ENCODE measurements around the gene PCED1A.
"Not testable (repeated sequence)": the region's sequence is repeated elsewhere in the genome, so short reads cannot be mapped to it uniquely, and the experiment has no call there.

PCED1A gene

DNA sequence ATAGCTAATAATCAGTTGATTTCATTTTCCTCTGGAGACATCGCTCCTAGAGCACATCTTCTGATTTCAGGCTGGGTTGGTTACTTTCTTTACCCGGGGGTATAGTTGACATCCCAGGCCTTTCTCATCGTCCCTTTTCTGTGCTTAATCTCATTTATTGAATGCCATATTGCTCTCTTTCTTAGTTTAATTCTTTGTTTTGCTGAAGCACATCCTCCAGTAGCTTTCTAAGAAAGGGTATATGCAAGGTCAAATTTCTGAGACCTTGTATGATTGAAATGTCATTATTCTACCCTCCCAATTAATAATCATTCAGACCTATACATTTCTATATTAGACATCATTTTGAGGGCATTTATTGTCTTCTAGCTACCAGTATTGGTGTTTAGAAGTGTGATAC, 28.3 kb downstream of the PCED1A start:
- Histone ChIP-seq H3K79me2 (ENCODE audit: low read length) (no peaks in the 10 kb centered on the region), H3K9me2 (replicated peaks; ENCODE audit: insufficient read depth, low read length) (no peaks in the 10 kb centered on the region), H3K9me3 (replicated peaks; ENCODE audit: insufficient read depth, low read length) (no peaks in the 10 kb centered on the region), H3K4me3 (ENCODE audit: low read length) (no peak overlapping the region), H4K20me1 (ENCODE audit: insufficient read depth, low read length) (no peaks in the 10 kb centered on the region), H3K9ac (ENCODE audit: low read length) (no peak overlapping the region), H3K4me2 (ENCODE audit: low read depth, low read length) (no peak overlapping the region), H3K4me1 (ENCODE audit: low read length) (no peaks in the 10 kb centered on the region), H3K36me3 (replicated peaks; ENCODE audit: insufficient read depth, low read length) (no peaks in the 10 kb centered on the region), H3F3A (ENCODE audit: insufficient read depth, low read length) (no peaks in the 10 kb centered on the region), H2AFZ (ENCODE audit: low read length) (no peak overlapping the region), H3K27ac (ENCODE audit: low read length) (no peak overlapping the region), H3K27me3 (replicated peaks; ENCODE audit: insufficient read depth, low read length) (peaks cover 7% of the 10 kb centered on the region)
- TF ChIP-seq EZH2phosphoT487 (IDR thresholded peaks at IDR 0.05; ENCODE audit: low read length) (no peak), EZH2 (optimal IDR thresholded peaks at IDR 0.05; ENCODE audit: low read depth, low read length) (no peak)
- TF ChIP-seq, protein P1, sequence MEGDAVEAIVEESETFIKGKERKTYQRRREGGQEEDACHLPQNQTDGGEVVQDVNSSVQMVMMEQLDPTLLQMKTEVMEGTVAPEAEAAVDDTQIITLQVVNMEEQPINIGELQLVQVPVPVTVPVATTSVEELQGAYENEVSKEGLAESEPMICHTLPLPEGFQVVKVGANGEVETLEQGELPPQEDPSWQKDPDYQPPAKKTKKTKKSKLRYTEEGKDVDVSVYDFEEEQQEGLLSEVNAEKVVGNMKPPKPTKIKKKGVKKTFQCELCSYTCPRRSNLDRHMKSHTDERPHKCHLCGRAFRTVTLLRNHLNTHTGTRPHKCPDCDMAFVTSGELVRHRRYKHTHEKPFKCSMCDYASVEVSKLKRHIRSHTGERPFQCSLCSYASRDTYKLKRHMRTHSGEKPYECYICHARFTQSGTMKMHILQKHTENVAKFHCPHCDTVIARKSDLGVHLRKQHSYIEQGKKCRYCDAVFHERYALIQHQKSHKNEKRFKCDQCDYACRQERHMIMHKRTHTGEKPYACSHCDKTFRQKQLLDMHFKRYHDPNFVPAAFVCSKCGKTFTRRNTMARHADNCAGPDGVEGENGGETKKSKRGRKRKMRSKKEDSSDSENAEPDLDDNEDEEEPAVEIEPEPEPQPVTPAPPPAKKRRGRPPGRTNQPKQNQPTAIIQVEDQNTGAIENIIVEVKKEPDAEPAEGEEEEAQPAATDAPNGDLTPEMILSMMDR (IDR thresholded peaks at IDR 0.05; ENCODE audit: low read length): no peak
- no peak for DNase-seq

DNA sequence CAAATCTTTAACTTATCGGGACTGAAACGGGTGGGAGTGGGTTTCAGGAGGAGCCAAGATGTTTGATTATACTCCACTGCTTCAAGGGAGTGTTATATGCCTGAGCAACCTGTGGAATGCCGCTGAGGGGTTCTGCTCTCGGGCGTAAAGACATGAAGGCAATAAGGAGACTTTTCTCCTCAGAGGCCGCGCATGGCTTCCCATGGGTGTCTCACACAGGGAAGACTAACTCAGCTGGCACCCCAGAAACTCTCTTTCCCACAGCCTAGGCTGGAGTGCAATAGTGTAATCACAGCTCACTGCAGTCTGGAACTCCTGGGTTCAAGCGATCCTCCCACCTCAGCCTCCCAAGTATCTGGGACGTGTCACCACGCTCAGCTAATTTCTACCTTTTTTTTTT, 30.8 kb downstream of the PCED1A start:
- Histone ChIP-seq H3K4me2 (ENCODE audit: low read depth, low read length) (no peak overlapping the region), H3K9ac (ENCODE audit: low read length) (no peak overlapping the region), H3K27ac (ENCODE audit: low read length) (no peak overlapping the region), H3K4me1 (ENCODE audit: low read length) (no peaks in the 10 kb centered on the region), H3K9me2 (replicated peaks; ENCODE audit: insufficient read depth, low read length) (no peaks in the 10 kb centered on the region), H3F3A (ENCODE audit: insufficient read depth, low read length) (no peaks in the 10 kb centered on the region), H3K27me3 (replicated peaks; ENCODE audit: insufficient read depth, low read length) (peaks cover 29% of the 10 kb centered on the region), H3K79me2 (ENCODE audit: low read length) (no peaks in the 10 kb centered on the region), H4K20me1 (ENCODE audit: insufficient read depth, low read length) (no peaks in the 10 kb centered on the region), H3K4me3 (ENCODE audit: low read length) (no peak overlapping the region), H3K36me3 (replicated peaks; ENCODE audit: insufficient read depth, low read length) (no peaks in the 10 kb centered on the region), H3K9me3 (replicated peaks; ENCODE audit: insufficient read depth, low read length) (no peaks in the 10 kb centered on the region), H2AFZ (ENCODE audit: low read length) (no peak overlapping the region)
- TF ChIP-seq, protein P1 (IDR thresholded peaks at IDR 0.05; ENCODE audit: low read length): no peak
- TF ChIP-seq EZH2 (optimal IDR thresholded peaks at IDR 0.05; ENCODE audit: low read depth, low read length) (no peak), EZH2phosphoT487 (IDR thresholded peaks at IDR 0.05; ENCODE audit: low read length) (no peak)
- DNase-seq: no peak

DNA sequence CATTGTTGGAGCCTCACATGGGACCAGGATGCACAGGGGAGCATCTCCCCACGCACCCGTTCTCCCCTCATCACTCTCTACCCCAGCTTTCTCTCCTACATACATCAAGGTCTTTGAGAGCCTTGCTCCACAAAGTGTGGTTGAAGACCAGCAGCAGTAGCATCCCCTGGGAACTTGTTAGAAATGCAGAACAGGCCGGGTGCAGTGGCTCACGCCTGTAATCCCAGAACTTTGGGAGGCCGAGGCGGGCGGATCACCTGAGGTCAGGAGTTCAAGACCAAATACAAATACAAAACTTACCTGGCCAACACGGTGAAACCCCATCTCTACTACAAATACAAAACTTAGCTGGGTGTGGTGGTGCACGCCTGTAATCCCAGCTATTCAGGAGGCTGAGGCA, 32.5 kb downstream of the PCED1A start:
- H4K20me1 ChIP-seq (ENCODE audit: insufficient read depth, low read length); H3K4me3 ChIP-seq (ENCODE audit: low read length); H3K9ac ChIP-seq (ENCODE audit: low read length); H3K4me2 ChIP-seq (ENCODE audit: low read depth, low read length); H3K4me1 ChIP-seq (ENCODE audit: low read length); H2AFZ ChIP-seq (ENCODE audit: low read length); H3K9me3 ChIP-seq (replicated peaks; ENCODE audit: insufficient read depth, low read length); H3K9me2 ChIP-seq (replicated peaks; ENCODE audit: insufficient read depth, low read length); H3K36me3 ChIP-seq (replicated peaks; ENCODE audit: insufficient read depth, low read length); H3K79me2 ChIP-seq (ENCODE audit: low read length); DNase-seq; H3F3A ChIP-seq (ENCODE audit: insufficient read depth, low read length); H3K27ac ChIP-seq (ENCODE audit: low read length): not testable (repeated sequence)
- peaks cover 44% of the 10 kb centered on the region for H3K27me3 ChIP-seq (replicated peaks; ENCODE audit: insufficient read depth, low read length)

DNA sequence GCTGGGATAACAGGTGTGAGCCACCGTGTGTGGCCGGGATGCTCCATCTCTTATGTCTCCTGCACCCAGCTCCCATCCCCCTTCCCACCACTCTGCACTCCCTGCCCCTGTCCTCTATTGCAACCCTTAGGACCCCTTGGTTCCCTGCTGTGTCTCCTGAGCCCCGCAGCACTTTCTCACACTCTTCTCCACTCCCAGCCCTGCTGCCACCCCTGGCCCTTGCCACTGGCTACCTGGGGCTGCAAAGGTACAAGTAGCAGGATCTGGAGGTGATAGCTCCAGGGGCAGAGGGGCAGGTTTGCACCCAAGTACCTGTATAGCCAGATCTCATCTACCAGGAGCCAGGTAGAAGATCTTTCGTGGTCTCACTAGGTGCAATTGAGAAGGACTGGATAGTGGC, 33.4 kb downstream of the PCED1A start:
- Histone ChIP-seq H3K27ac (ENCODE audit: low read length) (no peak overlapping the region), H3K9me3 (replicated peaks; ENCODE audit: insufficient read depth, low read length) (no peaks in the 10 kb centered on the region), H3K4me3 (ENCODE audit: low read length) (no peak overlapping the region), H3K9me2 (replicated peaks; ENCODE audit: insufficient read depth, low read length) (no peaks in the 10 kb centered on the region), H3F3A (ENCODE audit: insufficient read depth, low read length) (no peaks in the 10 kb centered on the region), H3K4me2 (ENCODE audit: low read depth, low read length) (no peak overlapping the region), H3K9ac (ENCODE audit: low read length) (no peak overlapping the region), H3K27me3 (replicated peaks; ENCODE audit: insufficient read depth, low read length) (peaks cover 53% of the 10 kb centered on the region), H3K36me3 (replicated peaks; ENCODE audit: insufficient read depth, low read length) (no peaks in the 10 kb centered on the region), H3K4me1 (ENCODE audit: low read length) (no peaks in the 10 kb centered on the region), H3K79me2 (ENCODE audit: low read length) (no peaks in the 10 kb centered on the region), H2AFZ (ENCODE audit: low read length) (no peak overlapping the region), H4K20me1 (ENCODE audit: insufficient read depth, low read length) (no peaks in the 10 kb centered on the region)
- DNase-seq: no peak
- TF ChIP-seq EZH2phosphoT487 (IDR thresholded peaks at IDR 0.05; ENCODE audit: low read length): no peak
- no peak for TF ChIP-seq EZH2 (optimal IDR thresholded peaks at IDR 0.05; ENCODE audit: low read depth, low read length)
- TF ChIP-seq, protein P1 (IDR thresholded peaks at IDR 0.05; ENCODE audit: low read length): no peak

Measured in MM.1S (cell line).